GM23338 (cell line): ENCODE data around the gene AKAP17A.

Source experiments
- EZH2phosphoT487 ChIP-seq: fragments of 200-600 bp; sonication (generic); IDR thresholded peaks from one replicate; pipeline ENCODE4 v1.8.1; 2018; ENCODE audit warnings: antibody characterized with exemption; ENCODE audit not compliant: unreplicated experiment
- POLR2AphosphoS5 ChIP-seq: IDR thresholded peaks from 2 replicates; pipeline ENCODE4 v1.6.1; 2016; ENCODE audit warnings: antibody characterized with exemption, low read depth
- REST ChIP-seq: IDR thresholded peaks from one replicate; pipeline ENCODE4 v1.6.1; 2018; ENCODE audit warnings: antibody characterized with exemption; ENCODE audit not compliant: unreplicated experiment

- TF ChIP-seq REST (no peak), POLR2AphosphoS5 (no peak), EZH2phosphoT487 (no peak)
Observed at GRCh38 chrX:1589356-1590130, 1.9 kb upstream of the AKAP17A start.
